ENCODE results near the gene ADCY5.
A peak's percentile ranks its signal among the peaks of the same experiment; 100 is the strongest.

Gene ADCY5

DNA sequence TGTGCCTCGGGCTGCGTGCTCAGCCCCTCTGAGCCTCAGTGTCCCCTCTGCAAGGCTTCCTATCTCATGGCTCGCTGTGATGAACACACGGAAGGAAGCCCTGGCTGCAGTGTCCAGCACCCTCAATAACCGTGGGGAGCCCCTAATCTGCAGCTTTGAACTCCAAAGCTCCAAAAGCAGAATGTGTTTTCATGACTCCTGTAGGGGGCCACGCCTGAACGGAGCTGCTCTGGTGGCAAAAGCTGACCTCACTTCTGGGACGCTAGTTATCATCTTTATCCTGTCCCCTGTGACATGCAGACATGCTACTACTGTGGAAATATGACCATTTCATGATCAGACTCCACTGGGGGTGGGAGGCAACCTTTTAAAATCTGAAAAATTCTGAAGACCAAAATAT lies 148.3 kb downstream of the ADCY5 start:
- DNase-seq (ENCODE audit: low read depth) = no peak

DNA sequence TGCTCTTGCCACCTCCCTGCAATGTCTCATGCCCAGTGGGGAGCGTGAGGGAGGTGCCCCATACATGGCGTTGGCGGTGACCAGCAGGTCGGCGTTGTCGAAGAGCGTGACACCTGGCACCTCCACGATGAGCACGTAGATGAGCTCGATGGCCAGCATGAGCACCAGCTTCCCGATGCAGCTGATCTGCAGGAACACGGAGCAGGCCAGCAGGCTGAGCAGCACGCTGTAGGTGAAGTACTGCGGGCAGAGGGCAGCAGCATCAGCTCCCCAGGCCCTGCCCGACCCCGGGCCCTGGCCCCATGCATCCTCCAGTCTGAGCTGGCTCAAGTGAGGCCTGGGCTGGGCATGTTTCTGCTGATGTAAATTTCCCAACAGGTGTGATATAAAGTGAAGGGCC lies 148.8 kb downstream of the ADCY5 start:
- no peak for DNase-seq (ENCODE audit: low read depth)

DNA sequence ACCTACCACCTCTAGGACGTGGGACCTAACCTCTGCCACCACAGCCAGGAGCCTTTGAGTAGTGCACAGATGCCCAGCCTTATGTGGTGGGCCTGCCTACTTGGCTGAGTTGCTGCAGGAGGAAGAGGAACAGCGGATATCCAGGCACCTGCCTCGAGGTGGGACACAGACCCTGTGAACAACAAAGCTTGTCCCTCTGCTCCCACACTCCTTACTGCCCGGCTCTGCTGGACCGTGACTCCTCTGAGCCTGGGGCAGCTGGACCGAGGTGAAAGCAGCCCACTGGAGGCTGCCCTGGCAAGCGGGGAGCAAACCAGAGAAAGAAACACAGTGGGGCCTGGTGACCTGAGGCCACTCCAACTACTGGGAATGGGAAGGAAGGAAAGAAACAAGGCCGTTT lies 149.3 kb downstream of the ADCY5 start:
- no peak for DNase-seq (ENCODE audit: low read depth)

DNA sequence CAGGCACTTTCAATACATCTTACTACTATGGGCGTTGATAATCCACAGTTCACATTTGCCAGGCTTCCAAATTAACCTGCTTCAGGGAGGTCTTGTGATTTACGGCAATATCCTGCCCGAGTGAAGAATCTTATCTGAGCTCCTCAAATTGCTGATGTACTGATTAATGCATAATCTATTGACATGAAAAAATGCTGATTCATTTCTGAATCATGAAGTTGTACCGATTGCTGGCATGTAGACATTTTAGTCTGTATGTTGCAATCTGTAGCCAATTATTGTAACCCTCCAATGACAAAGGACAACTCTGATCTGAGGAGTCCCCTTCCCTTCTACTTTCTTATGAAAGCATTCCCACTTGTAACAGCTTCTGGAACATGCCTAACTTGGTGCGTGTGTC lies 150.0 kb downstream of the ADCY5 start:
- DNase-seq (ENCODE audit: low read depth) = no peak

DNA sequence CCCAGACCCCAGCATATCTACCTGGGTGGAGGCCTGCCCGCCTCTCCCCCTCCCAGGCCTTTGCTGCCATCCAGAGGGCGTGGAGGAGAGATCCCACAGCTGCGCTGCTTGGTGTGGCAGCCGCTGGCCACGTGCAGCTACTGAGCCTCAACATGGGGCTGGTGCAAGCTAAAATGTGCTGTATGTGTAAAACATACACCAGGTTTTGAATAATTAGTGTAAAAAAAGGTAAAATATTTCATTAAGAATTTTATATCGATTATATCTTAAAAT lies 151.3 kb downstream of the ADCY5 start:
- DNase-seq (ENCODE audit: low read depth) = no peak

DNA sequence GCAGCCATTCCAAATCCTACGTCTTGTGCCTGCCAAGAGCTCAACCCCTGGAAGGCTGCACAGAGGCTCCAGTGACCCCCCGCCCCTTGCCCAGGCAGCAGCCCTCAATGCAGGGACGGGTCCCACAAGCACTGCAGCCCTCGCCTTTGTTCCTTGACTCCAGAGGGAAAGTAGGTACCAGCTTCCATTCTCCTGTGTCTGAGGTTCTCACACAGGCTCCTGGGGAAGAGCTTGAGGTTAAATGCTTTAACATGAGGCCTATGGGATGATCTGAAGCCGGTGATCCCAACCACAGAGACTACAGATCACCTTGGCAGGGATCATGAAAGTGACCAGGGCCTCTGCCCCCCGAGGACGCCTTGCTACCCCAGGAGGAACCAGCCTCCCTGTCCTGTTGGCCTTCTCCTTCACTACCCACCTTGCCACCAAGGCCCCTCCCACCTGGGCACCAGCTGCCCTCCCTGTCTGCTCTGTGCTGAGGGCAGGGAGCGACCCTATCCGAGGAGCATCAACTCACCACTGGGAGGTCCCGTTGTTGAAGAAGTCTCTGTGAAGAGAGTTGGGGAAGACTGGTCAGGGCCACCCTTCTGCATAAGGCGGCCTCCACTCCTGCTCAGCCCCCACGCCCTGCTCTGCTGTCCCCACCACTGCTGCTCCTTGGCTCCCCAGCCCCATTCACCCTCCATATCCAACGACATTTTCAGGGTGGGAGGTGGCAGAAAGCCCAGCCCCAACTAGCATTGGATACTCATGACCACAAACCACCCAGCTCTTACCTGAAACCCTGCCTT lies 151.9 kb downstream of the ADCY5 start:
- DNase-seq (ENCODE audit: low read depth) = no peak

DNA sequence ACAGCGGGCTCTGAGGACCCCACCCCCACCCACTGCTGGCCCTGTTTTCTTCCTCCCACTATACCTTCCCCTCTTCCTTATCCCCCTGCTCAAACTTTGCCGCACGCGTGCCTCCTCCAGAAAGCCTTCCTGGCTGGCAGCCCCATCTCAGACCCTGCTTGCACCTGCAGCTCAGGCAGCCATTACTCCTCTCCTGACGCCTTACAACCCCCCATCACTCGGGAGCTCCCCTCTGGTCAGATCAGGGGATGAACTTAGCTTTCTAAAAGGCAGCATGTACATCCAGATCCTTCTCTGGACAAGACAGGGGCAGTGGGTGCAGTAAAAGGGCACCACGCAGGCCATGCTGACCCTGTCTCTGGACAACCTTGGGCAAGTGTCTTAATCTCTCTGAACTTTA lies 152.6 kb downstream of the ADCY5 start:
- DNase-seq (ENCODE audit: low read depth) = no peak

DNA sequence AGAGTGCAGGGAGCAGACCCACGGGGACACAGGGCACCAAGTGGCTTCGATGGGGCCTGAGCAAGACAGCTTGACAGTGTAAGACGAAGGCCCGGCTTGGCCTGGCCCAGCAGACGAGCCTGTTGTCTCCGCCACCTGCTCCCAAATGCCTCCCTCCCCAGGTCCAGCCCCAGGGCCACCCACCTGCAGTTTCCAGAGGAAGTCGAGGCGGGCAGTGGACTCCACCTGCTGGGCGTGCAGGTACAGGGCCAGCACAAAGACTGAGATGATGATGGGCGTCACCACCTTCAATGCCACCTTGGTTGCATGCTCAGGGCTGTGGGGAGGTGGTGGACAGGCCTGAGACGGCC lies 153.0 kb downstream of the ADCY5 start:
- no peak for DNase-seq (ENCODE audit: low read depth)

DNA sequence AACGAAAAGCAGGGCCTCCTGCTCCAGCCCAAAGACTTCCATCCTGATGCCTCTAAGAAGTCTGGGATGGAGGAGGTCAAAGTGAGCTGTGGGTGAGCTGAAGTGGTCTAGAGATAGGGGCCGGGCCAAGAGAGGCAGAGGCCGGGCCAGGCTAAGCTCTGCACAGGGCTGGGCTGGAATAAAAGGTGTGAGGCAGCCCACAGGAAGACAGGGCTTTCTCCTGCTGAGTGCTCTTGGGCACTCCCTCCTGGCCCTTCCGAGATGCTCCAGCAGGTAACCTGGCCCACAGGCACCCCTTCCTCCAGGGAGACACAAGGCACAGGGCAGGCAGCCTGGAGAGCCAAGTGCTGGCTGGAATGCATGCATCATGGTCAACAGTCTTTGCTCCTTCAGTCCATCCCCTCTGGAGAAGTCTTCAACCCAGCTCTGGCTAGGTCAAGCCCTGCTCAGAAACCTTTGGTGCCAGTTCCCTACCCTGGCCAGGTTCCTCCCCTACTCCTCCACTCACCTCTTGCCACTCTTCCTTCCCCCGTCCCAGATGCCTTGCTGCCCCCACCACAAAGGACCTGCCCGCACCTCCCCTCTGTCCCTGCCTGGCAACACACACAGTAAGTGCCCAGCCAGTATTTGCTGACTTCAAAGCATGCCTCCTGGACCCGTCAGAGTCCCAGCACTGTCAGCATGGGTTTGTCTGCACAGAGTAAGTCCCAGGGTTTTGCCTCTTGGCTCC lies 153.6 kb downstream of the ADCY5 start:
- no peak for DNase-seq (ENCODE audit: low read depth)

DNA sequence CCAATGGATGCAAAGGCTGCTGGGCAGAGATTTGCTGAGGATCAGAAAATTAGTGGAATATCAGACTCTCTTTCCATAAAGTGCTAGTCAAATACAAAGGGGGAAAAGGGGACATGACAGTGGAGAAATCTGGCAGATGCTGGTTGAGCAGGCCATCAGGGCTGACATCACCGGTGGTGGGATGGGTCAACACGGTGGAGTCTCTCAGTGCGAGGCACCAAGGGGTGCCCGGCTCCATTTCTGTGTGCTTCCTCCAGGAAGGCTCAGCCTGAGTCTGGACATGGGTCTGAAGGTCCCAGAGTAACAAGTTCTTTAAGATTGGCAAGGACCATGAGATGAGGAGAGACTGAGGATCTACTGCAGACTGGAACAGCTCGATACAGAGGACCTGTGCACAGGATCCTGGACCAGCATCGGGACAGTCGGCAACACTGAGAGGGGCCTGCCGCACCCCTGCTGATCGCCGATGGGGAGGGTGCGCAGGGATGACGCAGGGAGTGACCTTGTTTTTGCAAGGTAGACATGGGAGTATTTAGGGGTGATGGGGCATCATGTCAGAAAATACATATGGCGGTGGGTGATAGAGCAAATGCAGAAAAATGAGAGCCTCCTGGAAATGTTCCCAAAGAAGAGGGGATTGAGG lies 154.5 kb downstream of the ADCY5 start:
- no peak for DNase-seq (ENCODE audit: low read depth)

DNA sequence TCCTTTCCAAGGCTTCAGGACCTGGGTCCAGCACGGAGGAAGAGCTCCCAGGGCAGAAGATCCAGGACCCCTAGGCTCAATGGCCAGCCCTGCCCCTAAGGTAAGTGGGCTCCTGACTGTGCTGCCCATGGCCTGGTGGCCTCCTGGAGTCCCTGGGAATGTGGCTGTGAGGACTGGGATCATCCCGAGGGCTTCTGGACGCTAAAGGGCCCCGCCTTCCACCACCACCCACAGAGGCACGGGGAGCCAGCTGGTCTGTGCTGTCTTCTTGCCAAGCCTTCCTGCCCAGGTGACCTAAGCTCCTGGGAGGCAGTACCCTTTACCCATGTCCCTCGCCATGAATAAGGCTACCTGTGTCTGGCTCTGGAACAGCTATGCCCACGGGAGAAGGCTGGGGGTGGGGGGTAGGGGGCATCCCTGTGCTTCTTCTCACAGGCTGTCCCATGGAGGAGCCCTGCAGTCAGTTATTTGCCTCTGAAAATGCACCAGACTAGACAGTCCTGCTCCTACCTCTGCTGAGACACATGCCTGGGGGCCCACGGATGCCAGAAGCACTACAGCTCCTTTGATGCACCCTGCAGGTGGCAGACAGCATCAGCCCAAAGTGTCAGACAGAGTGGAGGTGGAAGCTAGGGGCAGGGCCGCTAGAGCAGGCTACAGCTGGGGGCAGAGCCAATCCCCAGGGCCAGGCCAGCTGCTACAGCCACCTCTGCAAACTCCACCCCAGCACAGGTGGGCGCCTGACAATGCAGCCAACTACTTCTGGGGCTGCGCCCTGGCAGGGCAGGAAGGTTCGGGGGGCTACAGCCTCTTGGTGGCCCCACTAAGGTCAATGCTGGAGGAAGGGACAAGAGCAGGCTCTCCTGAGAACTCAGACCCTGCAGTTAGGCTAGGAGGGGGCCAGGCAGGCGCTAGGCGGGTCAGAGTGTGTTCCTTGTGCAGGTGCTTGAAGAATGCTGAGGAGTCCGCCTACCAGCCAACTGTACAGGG lies 156.3 kb downstream of the ADCY5 start:
- no peak for DNase-seq (ENCODE audit: low read depth)

DNA sequence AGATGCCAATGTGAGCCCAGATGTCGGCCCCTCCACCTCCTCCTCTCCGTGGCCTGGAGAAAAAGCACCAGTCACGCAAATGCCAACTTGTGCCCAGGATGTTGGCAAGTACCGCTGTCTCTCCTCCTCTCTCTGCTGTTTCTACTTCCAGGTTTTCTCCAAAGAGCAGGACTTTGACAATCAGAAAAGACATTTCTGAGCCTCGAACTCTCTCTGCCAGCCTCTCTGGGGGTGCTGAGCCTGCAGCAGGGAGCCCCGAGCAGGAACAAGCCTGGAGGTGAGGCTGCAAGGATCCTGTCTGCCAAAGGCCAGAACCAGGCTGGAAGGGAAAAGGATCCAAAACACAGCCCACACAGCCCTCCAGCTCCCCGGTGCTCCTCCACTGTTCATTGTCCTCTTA lies 157.5 kb downstream of the ADCY5 start:
- DNase-seq (ENCODE audit: low read depth) = no peak

DNA sequence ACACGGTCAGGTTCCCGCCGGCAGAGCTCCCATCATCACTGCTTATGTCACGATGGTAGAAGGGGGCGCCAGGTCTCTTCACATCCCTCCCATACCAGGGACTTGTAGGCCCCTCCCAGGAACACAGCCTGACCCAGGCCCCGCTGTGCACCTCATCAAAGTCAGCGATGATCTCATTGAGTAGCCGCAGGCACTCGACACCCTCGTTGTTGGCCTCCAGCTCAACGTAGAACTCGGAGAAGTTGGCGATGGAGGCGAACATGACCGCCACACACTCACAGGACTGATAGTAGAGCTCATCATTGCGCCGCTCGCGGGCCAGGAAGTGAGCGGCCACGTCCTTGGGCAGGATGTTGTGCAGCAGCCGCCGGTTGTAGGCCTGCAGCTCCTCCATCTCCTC lies 157.9 kb downstream of the ADCY5 start:
- no peak for DNase-seq (ENCODE audit: low read depth)

DNA sequence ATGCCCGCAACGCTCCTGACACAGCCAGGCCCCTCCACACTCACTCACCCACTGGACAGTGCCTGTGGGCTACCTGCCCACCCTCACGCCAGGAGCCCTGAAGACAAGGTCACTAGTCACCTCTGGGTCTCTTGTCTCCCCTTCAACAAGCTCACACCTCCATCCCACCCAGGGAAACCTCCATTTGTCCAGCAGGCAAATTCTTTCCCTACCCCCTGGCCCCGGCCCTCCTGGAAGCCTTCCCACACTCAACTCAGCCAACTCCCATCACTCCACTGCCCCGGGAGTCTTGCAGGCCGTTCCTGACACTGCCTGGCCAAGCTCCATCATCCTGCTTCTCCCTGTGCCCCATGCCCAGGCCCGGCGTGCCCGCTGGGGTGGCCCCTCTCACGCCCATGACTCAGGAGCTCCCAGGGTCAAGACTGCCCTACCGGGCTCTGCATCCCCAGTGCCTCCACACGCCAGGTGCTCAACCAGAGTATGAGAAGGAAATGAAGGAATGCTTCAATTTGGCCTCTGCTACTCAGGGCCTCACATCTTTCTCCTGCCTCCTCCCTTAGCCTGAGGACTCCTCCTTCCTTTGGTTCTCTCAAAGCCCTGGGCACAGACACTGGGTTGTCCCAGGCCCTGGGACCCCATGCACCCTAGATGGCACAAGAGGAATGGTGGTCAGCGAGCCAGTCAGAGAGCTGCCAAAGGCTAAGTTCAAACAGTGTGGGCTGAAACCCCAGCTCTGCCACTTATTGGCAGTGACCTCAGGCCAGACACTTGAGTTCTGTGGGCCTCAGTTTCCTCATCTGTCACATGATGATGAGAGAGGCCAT lies 158.6 kb downstream of the ADCY5 start:
- no peak for DNase-seq (ENCODE audit: low read depth)

DNA sequence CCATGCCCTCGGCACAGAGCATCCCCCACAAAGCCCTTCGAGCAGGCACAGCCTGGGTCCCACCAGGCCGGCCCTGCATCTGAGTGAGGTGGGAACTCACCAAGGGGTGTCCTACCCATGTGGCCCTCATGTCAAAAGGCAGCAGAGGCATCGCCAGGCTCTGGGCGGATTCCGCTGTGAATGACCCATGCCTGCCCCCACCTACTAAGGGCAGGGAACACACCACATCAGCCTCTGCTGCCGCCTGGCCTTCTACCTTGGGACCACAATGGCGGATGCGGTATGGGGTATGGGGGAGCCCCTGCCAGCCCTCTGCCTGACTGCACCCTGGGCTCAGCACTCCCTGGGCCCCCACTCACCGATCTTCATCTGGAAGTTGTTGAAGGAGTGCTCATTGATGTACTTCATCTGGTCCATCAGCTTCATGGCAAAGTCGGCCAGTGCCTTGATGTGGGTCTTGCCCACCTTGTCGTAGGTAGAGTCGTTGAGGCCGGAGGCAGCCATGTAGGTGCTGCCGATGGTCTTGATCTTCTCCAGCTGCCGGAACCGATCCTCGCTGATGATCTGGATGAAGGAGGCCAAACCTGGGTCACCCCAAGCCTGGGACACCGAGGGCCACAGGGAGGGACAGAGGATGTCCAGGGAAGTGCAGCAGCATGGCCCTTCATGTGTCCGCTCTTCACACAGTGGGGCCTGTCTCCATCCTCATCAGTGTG lies 159.3 kb downstream of the ADCY5 start:
- no peak for DNase-seq (ENCODE audit: low read depth)

DNA sequence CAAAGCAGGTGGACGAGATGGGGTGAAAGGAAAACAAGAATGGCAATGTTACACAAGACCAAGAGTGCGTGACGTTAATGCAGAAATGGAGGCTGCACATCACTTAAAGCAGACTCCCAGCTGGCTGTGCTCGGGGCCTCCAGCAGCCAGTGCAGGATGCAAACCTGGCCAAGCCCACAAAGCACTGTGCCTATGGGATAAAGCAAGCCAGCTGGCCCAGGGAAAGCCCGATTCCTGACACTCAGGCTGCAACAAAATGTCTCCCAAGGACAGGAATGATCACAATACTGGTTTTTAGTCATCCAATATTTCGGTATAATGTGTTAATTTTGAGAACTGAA lies 161.0 kb downstream of the ADCY5 start:
- no peak for DNase-seq (ENCODE audit: low read depth)

DNA sequence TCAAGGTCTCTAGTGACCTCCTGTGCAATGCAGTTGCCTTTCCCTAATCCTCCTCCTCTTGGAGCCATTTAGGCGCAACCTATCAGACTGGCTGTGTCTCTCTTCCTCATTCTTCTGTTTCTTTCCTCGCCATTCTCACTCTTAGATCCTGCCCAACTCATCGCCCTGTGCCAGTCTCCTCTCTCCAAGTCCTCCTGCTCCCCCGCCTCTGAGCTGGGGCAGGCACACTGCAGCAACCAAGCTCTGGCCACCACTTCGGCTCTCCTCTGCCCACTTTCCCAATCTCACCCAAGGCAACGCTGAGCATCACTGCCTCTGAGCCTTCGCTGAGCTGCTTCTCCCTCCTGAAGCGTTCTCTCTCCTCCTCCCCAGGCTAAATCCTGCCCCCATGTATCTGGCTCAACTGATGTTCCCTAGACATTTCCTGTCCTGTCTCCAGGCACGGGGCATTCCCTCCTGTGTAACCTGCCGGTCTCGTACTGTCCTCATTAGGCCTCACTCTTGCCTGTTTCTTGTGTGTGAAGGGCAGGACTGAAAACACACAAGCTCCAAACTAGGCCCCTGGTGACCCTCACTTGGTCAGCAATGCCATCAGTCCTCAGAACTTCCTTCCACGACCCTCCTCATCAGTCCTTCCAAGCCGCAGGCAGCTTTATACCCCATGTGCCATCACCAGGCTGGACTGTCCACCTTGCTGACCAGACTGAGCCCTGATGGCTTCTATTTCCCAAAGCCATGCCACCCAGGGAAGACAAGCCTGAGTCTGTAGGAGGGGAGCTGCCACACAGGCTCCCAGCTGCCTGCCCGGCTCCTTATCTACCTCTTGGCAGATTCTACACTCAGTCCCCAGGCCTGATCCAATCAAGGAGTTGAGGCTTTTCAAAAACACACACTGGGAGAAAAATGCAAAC lies 161.6 kb downstream of the ADCY5 start:
- DNase-seq (ENCODE audit: low read depth) = no peak

DNA sequence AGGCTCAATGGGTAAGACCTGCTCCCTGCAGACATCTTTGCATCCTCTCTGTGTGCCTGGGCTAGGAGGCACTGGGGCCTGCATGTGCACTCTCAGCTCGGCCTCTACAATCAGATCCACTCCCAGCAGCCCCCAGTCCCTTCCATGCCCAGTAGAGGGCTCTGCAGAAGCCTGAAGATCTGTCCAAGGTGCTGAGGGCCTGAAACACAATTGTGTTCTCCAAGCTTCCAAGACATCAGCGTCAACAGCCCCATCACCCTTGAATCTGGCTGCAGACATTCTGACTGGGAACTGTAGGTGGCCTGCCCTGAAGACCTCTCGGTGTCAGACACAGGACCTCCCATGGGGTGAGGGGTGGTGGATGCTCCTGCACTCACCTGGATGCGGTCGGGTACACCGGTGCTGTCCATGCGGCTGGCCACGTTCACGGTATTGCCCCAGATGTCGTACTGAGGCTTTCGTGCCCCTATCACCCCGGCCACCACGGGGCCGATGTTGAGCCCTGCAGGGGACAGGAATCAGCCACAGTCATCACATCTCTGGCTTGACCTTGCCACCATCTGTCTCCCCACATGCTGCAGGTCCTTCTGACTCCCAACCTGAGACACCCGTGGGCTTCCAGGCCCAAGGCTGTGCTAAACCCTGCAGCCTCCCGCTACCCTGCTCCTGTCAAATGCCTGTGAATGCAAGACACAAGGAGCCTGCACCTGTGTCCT lies 162.4 kb downstream of the ADCY5 start:
- DNase-seq (ENCODE audit: low read depth) = peak; percentile 37

DNA sequence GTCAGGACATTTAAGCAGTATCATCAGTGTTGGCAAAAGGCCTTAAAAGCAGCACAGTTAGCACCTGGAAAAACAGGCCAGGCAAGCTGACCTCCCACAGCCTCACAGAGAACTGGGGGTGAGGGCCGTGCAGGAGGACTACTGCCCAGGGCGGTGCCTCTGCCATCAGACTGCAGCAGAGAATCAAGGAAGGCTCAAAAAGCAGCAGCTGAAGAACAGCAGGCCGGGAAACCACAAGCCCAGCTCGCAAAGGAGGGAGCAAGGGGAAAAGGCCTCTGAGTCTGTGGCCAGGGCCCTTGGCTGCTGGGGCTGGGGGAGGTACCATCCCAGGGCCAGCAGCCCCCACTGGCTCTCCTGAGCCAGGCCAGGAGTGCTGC lies 163.0 kb downstream of the ADCY5 start:
- no peak for DNase-seq (ENCODE audit: low read depth)
